SK-N-SH (cell line): ENCODE results near the gene PARP1. TPM values are rescaled to one million over a fixed set of nuclear protein-coding genes. Genes with fewer than 3 reads are reported as not detected.

ENCODE experiments used
- CTCF ChIA-PET: fragments of 300-600, 350-600 bp; formaldehyde crosslinking; extraction: SDS; loops from one replicate; lab custom pipeline; 2021; lab: Yijun Ruan, JAX
- POLR2A ChIA-PET: fragments of 350-600 bp; sonication (Branson Sonifier 250); formaldehyde crosslinking; extraction: SDS; loops from one replicate; lab custom pipeline; 2020; ENCODE audit warnings: antibody characterized with exemption, inconsistent platforms; lab: Yijun Ruan, JAX
- DNase-seq: peaks from one replicate; pipeline ENCODE4 v3.0.0; 2012
- H2AFZ ChIP-seq: fragments of 200-600 bp; sonication (generic); 2 replicates; pipeline ENCODE4 v1.8.1; 2016; ENCODE audit warnings: antibody characterized with exemption, mild to moderate bottlenecking, low read depth
- H3F3A ChIP-seq: fragments of 200-600 bp; sonication (generic); replicated peaks from 2 replicates; pipeline ENCODE3; 2016; ENCODE audit warnings: antibody characterized with exemption, mild to moderate bottlenecking; ENCODE audit not compliant: insufficient read depth
- H3K27ac ChIP-seq, 2 experiments: fragments of 200-500 bp in 1 of 2; fragments of 200-600 bp in 1 of 2; sonication (Bioruptor generic) in 1 of 2; sonication (generic), shearing (Covaris generic) in 1 of 2; 2 replicates each; pipeline versions ENCODE4 v1.5.1 to v1.6.1; 2014 to 2016; ENCODE audit warnings: low read depth in 2 of 2, inconsistent platforms in 1 of 2, low read length in 1 of 2, mild to moderate bottlenecking in 1 of 2, mixed read lengths in 1 of 2
- H3K27me3 ChIP-seq: fragments of 200-600 bp; sonication (generic), shearing (Covaris generic); 2 replicates; pipeline ENCODE4 v1.6.1; 2016; ENCODE audit warnings: mixed run types; ENCODE audit not compliant: insufficient read depth
- H3K36me3 ChIP-seq, 2 experiments: fragments of 200-500 bp in 1 of 2; fragments of 200-600 bp in 1 of 2; sonication (Bioruptor generic) in 1 of 2; sonication (generic) in 1 of 2; replicated peaks in 1 of 2; 2 replicates each; pipeline versions ENCODE3 to v1.5.1; 2014 to 2016; ENCODE audit warnings: low read length in 1 of 2, mild to moderate bottlenecking in 1 of 2; ENCODE audit not compliant: insufficient read depth in 2 of 2, control insufficient read depth in 1 of 2
- H3K4me1 ChIP-seq, 2 experiments: fragments of 200-500 bp in 1 of 2; fragments of 200-600 bp in 1 of 2; sonication (Bioruptor generic) in 1 of 2; sonication (generic), shearing (Covaris generic) in 1 of 2; 2 replicates each; pipeline versions ENCODE4 v1.5.1 to v1.6.1; 2014 to 2016; ENCODE audit warnings: low read depth in 1 of 2, low read length in 1 of 2, mixed run types in 1 of 2; ENCODE audit not compliant: insufficient read depth in 2 of 2, control insufficient read depth in 1 of 2
- H3K4me2 ChIP-seq: fragments of 200-600 bp; sonication (generic), shearing (Covaris generic); 2 replicates; pipeline ENCODE4 v1.6.1; 2017; ENCODE audit warnings: mixed run types
- H3K4me3 ChIP-seq, 2 experiments: fragments of 200-500 bp in 1 of 2; fragments of 200-600 bp in 1 of 2; sonication (Bioruptor generic) in 1 of 2; sonication (generic), shearing (Covaris generic) in 1 of 2; 2 replicates each; pipeline versions ENCODE4 v1.5.1 to v1.8.1; 2014 to 2016; ENCODE audit warnings: low read depth in 2 of 2, inconsistent platforms in 1 of 2, low read length in 1 of 2, mild to moderate bottlenecking in 1 of 2, mixed read lengths in 1 of 2, moderate library complexity in 1 of 2
- H3K79me2 ChIP-seq: fragments of 200-600 bp; sonication (generic); 2 replicates; pipeline ENCODE4 v1.8.1; 2017; ENCODE audit warnings: mild to moderate bottlenecking; ENCODE audit not compliant: insufficient read depth
- H3K9ac ChIP-seq: fragments of 200-600 bp; sonication (generic); 2 replicates; pipeline ENCODE4 v1.6.1; 2017; ENCODE audit warnings: mixed run types
- H3K9me2 ChIP-seq: fragments of 200-600 bp; sonication (generic); 2 replicates; pipeline ENCODE4 v1.6.1; 2017; ENCODE audit warnings: mixed run types
- H3K9me3 ChIP-seq: fragments of 200-600 bp; sonication (generic); 2 replicates; pipeline ENCODE4 v1.6.1; 2017; ENCODE audit warnings: mixed run types, mild to moderate bottlenecking, moderate library complexity
- H4K20me1 ChIP-seq: fragments of 200-600 bp; sonication (generic); 2 replicates; pipeline ENCODE4 v1.6.1; 2017; ENCODE audit warnings: mild to moderate bottlenecking, mixed run types; ENCODE audit not compliant: insufficient read depth
- EP300 ChIP-seq, 2 experiments: IDR thresholded peaks; 2 replicates each; pipeline versions ENCODE4 v1.4.0 to v1.6.1; 2012; ENCODE audit warnings: borderline replicate concordance in 1 of 2, low read depth in 1 of 2, low read length in 1 of 2
- GABPA ChIP-seq: IDR thresholded peaks from 2 replicates; pipeline ENCODE4 v1.4.0; 2012; ENCODE audit warnings: low read depth, mild to moderate bottlenecking
- GATA2 ChIP-seq: sonication (generic); formaldehyde crosslinking; IDR thresholded peaks from 2 replicates; pipeline ENCODE4 v1.5.0; 2020; ENCODE audit warnings: mild to moderate bottlenecking, missing genetic modification reagents
- JUND ChIP-seq: IDR thresholded peaks from 2 replicates; pipeline ENCODE4 v1.4.0; 2012
- MXI1 ChIP-seq: IDR thresholded peaks from 2 replicates; pipeline ENCODE4 v1.6.1; 2012; ENCODE audit warnings: mild to moderate bottlenecking, low read depth, low read length, improper control_type of control experiment
- RFX5 ChIP-seq: IDR thresholded peaks from 2 replicates; pipeline ENCODE4 v1.6.1; 2012; ENCODE audit warnings: mild to moderate bottlenecking, improper control_type of control experiment, low read length
- WGBS: methylation state at CpG from one replicate; pipeline ENCODE4 v1.1.6; 2017; ENCODE audit warnings: low lambda C conversion rate; 5-methylcytosine and 5-hydroxymethylcytosine counted together
- polyA plus RNA-seq, 3 experiments: library from polyadenylated mRNA; depleted of rRNA; stranded (reverse); fragments of >200 nt; gene quantifications; 2 replicates each; pipeline ENCODE4 v1.2.3, GENCODE V29; 2012
- TF ChIP-seq, protein P1 (sequence below): fragments of 150-350 bp; IDR thresholded peaks from 2 replicates; pipeline ENCODE4 v1.6.1; 2017; ENCODE audit warnings: antibody characterized with exemption, low read length, low read depth, borderline replicate concordance
- TF ChIP-seq, protein P2 (sequence below): fragments of 200-600 bp; sonication (generic); IDR thresholded peaks from 2 replicates; pipeline ENCODE4 v1.6.1; 2017; ENCODE audit warnings: antibody characterized with exemption, mild to moderate bottlenecking, moderate library complexity

Gene PARP1
- polyA plus RNA-seq, 1 of the 3 experiments (the other 2 are of a cell fraction), result 239 TPM

DNA sequence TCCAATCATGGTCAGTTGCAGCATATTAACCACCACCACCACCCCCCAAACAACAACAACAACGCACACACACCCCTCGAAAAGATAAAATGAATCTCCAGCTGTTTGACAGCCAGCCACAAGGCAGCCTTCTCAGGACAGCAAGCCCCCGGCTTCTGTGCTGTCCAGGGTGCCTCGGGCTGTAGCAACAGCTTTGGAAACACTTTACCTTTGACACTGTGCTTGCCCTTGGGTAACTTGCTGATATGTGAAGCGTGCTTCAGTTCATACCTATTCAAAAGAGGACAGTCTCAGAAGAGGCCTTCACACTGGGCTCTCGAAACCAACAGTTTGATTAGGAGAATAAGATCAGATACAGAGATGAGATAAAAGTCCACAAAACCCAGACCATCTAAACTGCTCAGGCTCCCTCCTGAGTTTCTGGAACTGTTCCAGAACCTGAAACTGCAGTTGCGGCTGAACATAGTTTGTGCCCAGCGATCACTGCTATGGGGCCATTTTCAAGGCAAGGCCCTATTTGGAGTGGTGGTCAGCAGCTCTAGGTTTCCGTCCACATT is 44.9 kb downstream of the PARP1 start:
- peaks cover 43 to 85% of the 10 kb centered on the region in 2 experiments for H3K36me3 ChIP-seq
- DNase-seq, result no peak
- 91% methylated on average over 9 of the region's 9 CpGs for WGBS

DNA sequence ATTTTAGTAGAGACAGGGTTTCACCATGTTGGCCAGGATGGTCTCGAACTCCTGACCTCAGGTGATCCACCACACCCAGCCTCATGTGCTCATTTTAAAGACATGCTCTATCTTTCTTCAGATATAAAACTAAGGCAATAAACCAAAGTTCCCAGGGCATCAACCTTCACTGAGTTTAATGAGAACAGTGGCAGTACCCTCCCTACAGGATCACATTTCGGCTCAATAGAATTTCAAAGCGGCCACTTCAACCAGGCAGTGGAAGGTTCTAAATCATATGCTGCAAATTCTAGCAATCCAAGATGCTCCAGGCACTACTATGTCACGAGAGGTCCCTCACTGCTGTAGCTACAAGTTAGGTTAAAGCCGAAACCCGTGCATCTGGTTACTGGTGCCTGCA is 45.5 kb downstream of the PARP1 start:
- no peaks in the 10 kb centered on the region for H3F3A ChIP-seq
- no peaks in the 10 kb centered on the region for H3K79me2 ChIP-seq
- no peak overlapping the region for H3K4me2 ChIP-seq
- no peak overlapping the region for H2AFZ ChIP-seq
- ChIA-PET POLR2A (interaction anchor here (0.6 to 1.0 kb wide), 3 partner anchors 9 to 83 kb away, joined by 4 read pairs; partner anchors contain the start of gene PARP1), CTCF (interaction anchor here (0.7 to 1.2 kb wide), 3 partner anchors 41 to 237 kb away, joined by 3 to 4 read pairs (median 4); no protein-coding TSS in a partner anchor)
- no peak overlapping the region for H3K4me3 ChIP-seq
- H3K9me3 ChIP-seq, result no peaks in the 10 kb centered on the region
- no peak overlapping the region for H3K9ac ChIP-seq
- DNase-seq, result no peak
- no peaks in the 10 kb centered on the region for H3K9me2 ChIP-seq
- no peak for TF ChIP-seq RFX5
- TF ChIP-seq, protein P1, sequence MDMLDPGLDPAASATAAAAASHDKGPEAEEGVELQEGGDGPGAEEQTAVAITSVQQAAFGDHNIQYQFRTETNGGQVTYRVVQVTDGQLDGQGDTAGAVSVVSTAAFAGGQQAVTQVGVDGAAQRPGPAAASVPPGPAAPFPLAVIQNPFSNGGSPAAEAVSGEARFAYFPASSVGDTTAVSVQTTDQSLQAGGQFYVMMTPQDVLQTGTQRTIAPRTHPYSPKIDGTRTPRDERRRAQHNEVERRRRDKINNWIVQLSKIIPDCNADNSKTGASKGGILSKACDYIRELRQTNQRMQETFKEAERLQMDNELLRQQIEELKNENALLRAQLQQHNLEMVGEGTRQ, result no peak
- peaks cover 0 to 40% of the 10 kb centered on the region in 2 experiments; a peak in 2 of 4 replicates for H3K4me1 ChIP-seq
- H3K27me3 ChIP-seq, result no peaks in the 10 kb centered on the region
- H4K20me1 ChIP-seq, result no peaks in the 10 kb centered on the region
- H3K36me3 ChIP-seq, result peaks cover 40 to 81% of the 10 kb centered on the region in 2 experiments
- WGBS, result 74% methylated on average over 6 of the region's 6 CpGs
- no peak overlapping the region for H3K27ac ChIP-seq

More for the DNA sequence above, 44.9 kb downstream of the PARP1 start:
- H3K79me2 ChIP-seq, result no peaks in the 10 kb centered on the region
- H3K9me3 ChIP-seq, result no peaks in the 10 kb centered on the region
- H3K4me2 ChIP-seq, result no peak overlapping the region
- no peak overlapping the region for H3K4me3 ChIP-seq
- H3K27me3 ChIP-seq, result no peaks in the 10 kb centered on the region
- TF ChIP-seq JUND (no peak), MXI1 (peak; percentile 11; the same call in 1 of the 2 replicates), EP300 (IDR thresholded peaks at IDR 0.05; ENCODE audit: borderline replicate concordance in 1 of 2, low read depth in 1 of 2, low read length in 1 of 2) (peak in 1 of 2 experiments; percentile 43; a peak in 1 of 4 replicates), GABPA (no peak), GATA2 (CRISPR knock-in tag) (0 out of 2 replicates have a peak, but pooled peaks have one; percentile 55)
- TF ChIP-seq, protein P2, sequence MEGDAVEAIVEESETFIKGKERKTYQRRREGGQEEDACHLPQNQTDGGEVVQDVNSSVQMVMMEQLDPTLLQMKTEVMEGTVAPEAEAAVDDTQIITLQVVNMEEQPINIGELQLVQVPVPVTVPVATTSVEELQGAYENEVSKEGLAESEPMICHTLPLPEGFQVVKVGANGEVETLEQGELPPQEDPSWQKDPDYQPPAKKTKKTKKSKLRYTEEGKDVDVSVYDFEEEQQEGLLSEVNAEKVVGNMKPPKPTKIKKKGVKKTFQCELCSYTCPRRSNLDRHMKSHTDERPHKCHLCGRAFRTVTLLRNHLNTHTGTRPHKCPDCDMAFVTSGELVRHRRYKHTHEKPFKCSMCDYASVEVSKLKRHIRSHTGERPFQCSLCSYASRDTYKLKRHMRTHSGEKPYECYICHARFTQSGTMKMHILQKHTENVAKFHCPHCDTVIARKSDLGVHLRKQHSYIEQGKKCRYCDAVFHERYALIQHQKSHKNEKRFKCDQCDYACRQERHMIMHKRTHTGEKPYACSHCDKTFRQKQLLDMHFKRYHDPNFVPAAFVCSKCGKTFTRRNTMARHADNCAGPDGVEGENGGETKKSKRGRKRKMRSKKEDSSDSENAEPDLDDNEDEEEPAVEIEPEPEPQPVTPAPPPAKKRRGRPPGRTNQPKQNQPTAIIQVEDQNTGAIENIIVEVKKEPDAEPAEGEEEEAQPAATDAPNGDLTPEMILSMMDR, result no peak
- TF ChIP-seq, all 33 proteins: peak for 3
- Histone ChIP-seq H3K4me1 (peaks cover 0 to 40% of the 10 kb centered on the region in 2 experiments; a peak in 2 of 4 replicates), H4K20me1 (no peaks in the 10 kb centered on the region), H3K9me2 (no peaks in the 10 kb centered on the region), H3K27ac (peak overlapping the region in 1 of 2 experiments; percentile 23; a peak in 1 of 4 replicates), H3F3A (no peaks in the 10 kb centered on the region), H2AFZ (no peak overlapping the region), H3K9ac (no peak overlapping the region)
- ChIA-PET CTCF (interaction anchor here (0.7 to 1.2 kb wide), 3 partner anchors 41 to 238 kb away, joined by 3 to 4 read pairs (median 4); no protein-coding TSS in a partner anchor), POLR2A (interaction anchor here (0.6 to 1.0 kb wide), 2 partner anchors 45 to 83 kb away, joined by 4 read pairs; partner anchors contain the start of gene PARP1)
